HL-60 (cell line): ENCODE measurements around the gene PGM5.

Experiments
- CTCF ChIP-seq: IDR thresholded peaks from one replicate; pipeline ENCODE4 v1.5.1; 2011; ENCODE audit warnings: low read length, control low read depth, inconsistent platforms; ENCODE audit not compliant: insufficient read depth
- REST ChIP-seq: IDR thresholded peaks from 2 replicates; pipeline ENCODE4 v1.6.1; 2012; ENCODE audit warnings: low read depth; ENCODE audit not compliant: insufficient replicate concordance

GRCh38 chr9:68548241-68548640 lies 191.8 kb downstream of the PGM5 start:
- TF ChIP-seq CTCF, result no peak
- no peak for TF ChIP-seq REST
